Right lobe of liver (tissue), 4 donors: ENCODE data around the gene ITGA2.

Experiments
- CTCF ChIP-seq, 4 donors: fragments of 200-600 bp in 3 of 4; fragments of 450-650 bp in 1 of 4; IDR thresholded peaks; one replicate each; pipeline versions ENCODE4 v1.5.1 to v1.8.0; 2016 to 2022; ENCODE audit warnings: antibody characterized with exemption in 4 of 4, mild to moderate bottlenecking in 2 of 4
- POLR2A ChIP-seq: fragments of 450-650 bp; IDR thresholded peaks from one replicate; pipeline ENCODE4 v1.6.1; 2017; ENCODE audit warnings: antibody characterized with exemption, mild to moderate bottlenecking
- donor health status: DM: no; HTN: no; CAD: no.
- donor health status: DM: no; HTN: no; CAD: no.
- donor health status: DM: no; HTN: yes; CAD: no.

DNA sequence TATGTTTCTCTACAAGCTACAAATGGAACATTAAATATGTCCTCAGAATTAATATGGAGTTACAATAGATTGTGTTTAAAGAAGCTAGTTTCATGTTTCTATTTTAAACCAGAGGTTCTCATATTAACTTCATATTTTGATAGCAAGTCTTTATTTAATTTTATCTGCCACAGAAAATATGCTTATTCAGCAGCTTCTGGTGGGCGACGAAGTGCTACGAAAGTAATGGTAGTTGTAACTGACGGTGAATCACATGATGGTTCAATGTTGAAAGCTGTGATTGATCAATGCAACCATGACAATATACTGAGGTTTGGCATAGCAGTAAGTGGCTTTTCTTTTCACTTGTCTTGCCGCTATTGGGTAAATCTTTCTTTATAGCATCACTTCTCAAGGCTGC, 66.2 kb downstream of the ITGA2 start:
- TF ChIP-seq CTCF (IDR thresholded peaks at IDR 0.05) (no peak), POLR2A (no peak)
